Esophagus mucosa (tissue), 1 donor: ENCODE results near the gene KCNH1. TPM values are rescaled to one million over a fixed set of nuclear protein-coding genes. Genes with fewer than 3 reads are reported as not detected.
"Not testable (repeated sequence)": the region's sequence is repeated elsewhere in the genome, so short reads cannot be mapped to it uniquely, and the experiment has no call there.

Experiments used
- ATAC-seq: fragments of 200-7000 bp; cut with Tn5 transposase; one replicate; pipeline ENCODE4 v1.9.1; 2020
- total RNA-seq: library from RNA; stranded (reverse); gene quantifications from one replicate; pipeline ENCODE4 v1.2.4, GENCODE V29; 2023
- donor health status: DM: yes; HTN: yes; CAD: no.

KCNH1 gene
- total RNA-seq, 1 donor from 2014 or later, result 1.2 TPM

- no peak for ATAC-seq
Observed at GRCh38 chr1:210674151-210674550, 459.8 kb downstream of the KCNH1 start.

GRCh38 chr1:210669951-210670350 is 464.0 kb downstream of the KCNH1 start:
- no peak for ATAC-seq

- ATAC-seq, result no peak
Observed at GRCh38 chr1:210663730-210664573, 470.0 kb downstream of the KCNH1 start.

DNA sequence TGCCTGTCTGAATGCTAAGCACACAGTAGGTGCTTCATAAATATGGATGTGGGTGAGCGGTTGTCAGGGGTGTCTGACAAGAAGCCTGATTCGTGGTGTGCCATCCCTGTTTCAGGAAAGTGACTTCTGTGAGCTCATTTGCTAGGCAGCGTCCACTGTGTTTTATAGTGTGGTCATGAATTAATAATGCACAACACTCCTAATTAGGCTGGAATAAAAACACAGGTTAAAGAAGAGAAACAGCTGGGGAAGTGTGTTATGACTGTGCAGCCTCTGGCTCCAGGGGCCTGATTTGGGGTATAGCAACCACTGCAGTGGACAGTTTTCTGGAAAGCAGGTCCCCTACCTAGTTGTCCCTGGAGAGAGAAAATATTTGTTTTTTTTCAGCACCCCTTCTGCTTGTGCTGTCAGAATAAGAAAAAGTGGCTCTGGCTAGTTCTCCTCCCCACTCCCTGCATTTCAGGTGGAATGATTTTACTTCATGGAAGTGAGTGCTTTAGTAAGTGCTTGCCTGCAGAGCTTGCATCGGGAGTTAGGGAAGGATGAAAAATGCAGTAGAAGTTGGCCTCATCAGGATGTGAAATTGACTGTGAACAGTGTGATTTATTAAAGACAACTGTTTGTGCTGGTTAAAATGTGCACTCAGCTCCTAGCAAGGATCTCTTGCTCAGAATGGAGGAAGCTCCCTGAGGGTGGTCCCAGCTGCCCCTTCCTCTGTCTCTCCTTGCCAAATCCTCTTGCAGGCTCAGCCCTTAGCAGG is 471.5 kb downstream of the KCNH1 start:
- no peak for ATAC-seq

- ATAC-seq, result not testable (repeated sequence)
Observed at GRCh38 chr1:210661520-210661919, 472.4 kb downstream of the KCNH1 start.

DNA sequence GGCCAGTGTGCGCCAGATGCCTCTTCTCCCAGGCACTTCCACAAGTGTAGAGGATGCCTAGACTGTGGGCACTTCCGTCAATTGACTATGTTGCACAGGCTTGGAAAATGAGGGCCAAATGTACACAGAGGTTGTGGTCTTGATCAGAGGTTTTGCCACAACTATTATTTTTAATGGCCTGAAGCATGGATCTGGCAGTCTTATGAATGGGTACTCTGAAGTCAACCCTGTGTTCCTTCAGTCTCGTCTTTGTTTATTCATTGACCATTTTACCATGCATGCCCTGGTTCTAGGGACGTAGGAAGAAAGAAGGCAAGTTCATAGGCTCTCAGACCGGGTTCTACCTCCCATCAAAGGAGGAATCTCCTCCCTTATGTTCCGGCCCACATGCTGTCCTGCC is 476.1 kb downstream of the KCNH1 start:
- ATAC-seq, result no peak

- no peak for ATAC-seq
Observed at GRCh38 chr1:210655511-210655910, 478.4 kb downstream of the KCNH1 start.

DNA sequence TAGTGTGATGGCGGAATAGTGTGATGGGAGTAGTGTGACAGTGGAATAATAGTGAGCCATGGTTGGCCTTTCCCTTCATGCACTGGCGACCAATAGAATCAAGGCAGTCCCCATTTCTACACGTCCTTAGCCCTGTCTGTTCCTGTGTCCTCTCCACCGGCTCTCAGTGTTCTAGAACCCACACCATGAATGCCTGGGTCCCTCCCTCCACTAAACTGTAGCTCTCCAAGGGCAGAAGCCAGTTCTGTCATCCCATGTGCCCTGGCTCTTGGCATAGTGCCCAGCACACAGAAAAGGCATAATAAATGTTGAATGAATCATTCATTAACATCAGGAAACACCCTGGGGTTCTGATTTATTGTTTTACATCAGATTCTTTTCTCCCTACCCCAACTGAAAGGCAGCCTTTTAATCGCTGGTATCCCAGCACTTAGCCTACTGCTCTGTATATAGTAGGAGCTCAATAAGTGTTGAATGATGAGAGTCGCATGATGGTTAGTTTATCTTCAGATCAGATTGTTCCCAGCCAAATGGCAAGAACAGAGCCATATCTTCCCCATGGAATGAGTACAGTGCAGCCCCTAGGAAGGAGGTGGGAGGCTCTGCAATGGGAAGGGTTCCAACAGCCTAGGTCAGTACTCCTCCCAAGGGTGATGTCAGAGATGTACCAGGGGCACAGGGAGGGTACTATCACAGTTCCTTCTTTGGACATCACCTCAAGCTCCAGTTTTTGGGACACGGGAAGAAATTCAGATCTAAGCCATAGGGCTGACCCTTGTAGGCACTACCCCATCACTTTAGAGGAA is 479.6 kb downstream of the KCNH1 start:
- no peak for ATAC-seq

GRCh38 chr1:210653771-210654170 is 480.2 kb downstream of the KCNH1 start:
- peak; percentile 76 for ATAC-seq

DNA sequence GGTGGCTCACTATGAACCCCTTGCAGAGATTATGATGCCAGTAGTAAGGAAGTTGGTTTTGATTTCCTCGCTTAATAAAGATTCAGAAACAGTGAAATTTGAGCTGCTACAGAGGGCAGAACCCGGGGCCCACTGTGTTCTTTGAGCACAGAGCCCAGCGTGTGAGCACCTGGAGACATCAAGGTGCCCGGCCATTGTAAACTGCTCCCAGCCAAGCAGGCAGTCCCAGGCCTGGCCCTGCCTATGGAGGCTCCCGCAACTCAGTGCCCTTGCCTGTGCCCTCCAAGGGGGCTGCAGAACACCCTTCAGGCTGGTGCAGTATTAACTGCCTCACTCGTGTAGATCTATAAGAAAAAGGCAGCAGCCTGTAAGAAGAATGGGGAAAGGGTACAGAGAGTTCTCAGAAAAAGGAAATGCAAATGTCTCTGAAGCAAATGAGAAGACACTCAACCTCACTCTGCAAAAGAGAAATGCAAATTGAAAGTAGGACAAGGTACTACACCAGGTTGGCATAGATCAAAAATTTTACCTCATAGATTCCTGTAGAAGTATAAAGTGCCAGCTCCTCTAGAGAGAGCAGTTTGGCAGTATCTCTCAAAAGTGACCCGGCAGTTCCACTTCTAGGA is 481.5 kb downstream of the KCNH1 start:
- no peak for ATAC-seq

- no peak for ATAC-seq
Observed at GRCh38 chr1:210650403-210650802, 483.5 kb downstream of the KCNH1 start.

GRCh38 chr1:210648588-210649269 is 485.2 kb downstream of the KCNH1 start:
- ATAC-seq, result no peak

DNA sequence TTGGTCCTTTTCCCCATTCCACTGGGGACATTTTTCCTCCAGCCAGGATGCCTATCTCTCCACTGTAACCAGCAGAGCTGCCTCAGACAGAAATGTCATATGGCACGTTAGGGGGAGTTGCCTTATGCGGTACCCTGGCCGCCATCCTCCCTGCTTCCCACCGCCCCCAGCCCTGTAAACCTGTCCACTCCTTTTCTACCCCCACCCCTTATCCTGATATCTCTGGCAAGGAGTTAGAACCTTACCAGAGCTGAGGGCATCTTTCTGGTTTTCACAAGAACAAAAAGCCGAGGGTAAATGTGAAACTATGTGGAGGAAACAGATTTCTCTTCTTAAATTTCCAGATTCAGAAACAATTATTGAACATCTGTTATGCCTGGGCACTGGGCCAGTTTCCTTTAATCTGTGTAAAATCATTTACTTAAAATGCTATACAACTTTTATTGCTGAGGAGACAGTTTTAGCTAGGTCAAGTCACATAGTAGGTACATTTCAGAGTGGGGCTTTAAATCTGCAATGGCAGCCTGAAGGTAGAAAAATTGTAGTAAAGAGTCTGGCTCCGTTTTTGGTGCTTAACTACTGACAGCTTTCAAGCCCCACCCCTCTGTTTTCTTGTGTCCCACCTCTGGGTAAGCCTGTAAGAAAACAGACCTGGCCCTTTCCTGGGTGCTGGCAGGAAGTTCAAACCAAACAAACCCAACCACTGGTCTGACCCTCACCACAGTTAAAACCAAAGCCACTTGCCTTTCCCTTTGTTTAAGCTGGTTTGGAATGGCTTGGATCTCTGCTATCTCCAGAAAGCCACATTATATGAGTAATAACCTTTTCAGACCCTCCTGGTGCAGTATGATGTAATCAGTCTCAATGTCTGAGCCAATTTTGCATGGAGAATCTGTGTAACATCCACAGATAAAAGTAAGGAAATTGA is 486.3 kb downstream of the KCNH1 start:
- no peak for ATAC-seq

DNA sequence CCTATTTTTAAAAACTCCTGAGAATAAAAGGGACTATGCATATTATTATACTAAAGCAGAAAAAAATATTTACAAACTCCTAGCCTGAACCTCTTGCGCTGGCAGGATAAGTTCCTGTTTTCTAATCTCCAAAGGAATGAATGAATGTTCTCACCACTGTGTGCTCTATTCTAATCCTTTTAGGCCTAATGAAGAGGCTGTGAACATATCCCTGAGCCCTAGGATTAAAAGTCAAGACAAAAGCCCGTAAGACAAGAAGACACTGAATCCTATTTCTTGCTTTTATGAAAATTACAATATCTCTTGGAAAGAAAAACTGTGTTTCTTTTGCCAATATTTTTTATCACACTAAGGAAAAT is 487.7 kb downstream of the KCNH1 start:
- ATAC-seq, result no peak

DNA sequence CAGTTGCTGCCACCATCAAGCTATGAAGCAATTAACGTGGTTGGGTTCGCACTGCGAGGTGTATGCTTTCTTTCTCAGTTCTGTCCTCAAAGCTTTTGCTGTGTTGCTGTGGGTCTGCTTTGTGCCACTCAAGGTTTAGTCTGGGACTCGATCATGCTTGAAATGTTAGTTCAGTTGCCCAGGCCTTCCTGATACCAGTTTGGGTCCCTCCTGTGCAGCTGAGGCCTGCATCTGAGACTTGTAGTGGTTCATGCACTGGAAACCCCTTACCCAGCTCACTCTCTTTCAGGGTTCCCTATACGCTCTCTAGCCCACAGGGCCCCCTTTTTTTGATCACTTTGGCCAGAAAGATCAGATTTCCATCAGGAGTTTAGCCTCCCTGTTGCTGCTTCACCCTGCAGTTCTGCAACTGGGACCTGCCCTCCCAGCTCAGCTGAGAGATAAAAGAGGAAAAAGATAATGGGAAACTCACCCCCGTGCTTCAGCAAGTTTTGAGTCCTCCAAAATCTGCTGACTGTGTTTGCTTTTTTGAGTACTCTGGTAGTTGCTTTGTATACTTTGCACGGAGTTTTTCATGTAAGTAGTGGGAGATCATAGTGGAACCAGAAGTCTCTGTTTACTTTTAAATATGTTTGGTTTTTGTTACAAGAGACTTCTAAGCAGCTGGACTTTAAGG is 488.2 kb downstream of the KCNH1 start:
- ATAC-seq, result no peak

DNA sequence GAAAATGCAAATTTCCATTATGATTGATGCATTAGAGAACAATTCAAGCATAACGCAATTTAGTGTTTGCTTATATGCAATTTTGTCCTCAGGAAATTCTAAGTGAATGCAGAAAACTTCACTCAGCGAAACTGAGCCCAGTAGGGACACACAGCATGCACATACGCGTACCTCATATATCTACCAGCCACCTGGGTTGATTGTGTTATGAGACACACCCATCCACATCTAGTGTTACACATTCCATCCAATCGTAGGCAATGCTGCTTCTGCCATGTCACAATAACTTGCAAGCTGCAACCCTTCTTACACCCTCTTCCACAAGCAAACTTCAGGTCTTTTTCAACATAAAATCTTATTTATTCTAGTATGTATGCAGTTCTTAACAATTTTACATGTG is 492.4 kb downstream of the KCNH1 start:
- ATAC-seq, result no peak

DNA sequence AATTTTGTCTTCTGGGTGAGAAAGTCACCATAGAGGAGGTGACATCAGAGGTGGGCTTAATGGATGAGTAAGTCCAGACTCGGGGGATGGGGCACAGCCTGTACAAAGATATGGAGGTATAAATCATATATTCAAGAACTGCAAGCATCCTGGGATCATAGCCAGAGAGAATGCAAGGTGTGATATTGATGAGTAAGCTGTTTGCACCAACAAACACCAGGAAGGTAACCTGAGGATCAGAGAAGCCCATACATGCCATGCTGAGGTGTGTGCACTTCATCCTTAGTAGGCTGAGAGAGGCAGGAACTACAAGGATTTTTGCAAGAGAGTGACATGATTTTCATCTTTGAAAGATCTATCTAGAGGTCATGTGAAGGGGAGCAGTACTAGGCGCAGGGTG is 498.8 kb downstream of the KCNH1 start:
- ATAC-seq, result no peak

GRCh38 chr1:210633636-210634035 is 500.3 kb downstream of the KCNH1 start:
- ATAC-seq, result no peak

DNA sequence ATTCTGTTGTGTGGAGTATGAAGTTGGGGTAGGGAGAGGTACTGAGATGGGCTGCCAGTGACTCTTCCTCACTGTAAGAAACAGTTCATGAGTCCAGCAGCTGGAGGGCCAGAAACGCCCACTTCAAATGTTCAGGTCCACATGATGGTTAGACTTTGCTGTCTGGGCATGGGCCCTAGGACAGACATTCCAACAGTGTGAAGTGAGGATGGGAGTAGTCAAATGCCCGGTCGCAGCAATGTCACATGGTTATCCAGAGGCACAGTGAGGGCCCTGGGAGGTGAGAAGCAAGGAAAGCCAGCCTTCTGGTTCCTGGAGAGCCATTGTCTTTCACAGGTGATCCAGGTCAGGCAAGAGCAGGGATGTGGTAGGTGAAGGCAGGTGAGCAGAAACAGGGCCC is 500.8 kb downstream of the KCNH1 start:
- no peak for ATAC-seq

DNA sequence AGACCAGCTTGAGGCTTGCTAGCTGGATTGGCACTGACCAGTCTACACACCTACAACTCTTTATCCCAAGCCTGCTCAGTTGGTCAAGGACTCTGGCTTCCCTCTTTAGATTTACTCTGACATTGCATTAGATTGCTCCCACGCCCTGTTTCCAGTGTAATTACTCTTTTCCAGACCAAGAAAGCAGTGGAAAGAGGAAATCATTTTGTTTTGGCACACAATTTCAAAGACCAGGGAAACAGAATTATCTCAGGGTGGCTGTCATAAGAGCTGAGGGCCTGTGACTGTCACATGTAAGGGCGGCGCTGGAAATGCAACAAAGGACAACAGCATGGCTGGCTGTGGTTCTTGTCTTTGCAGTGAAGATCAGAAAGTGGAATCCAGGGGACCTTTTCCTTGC is 502.5 kb downstream of the KCNH1 start:
- no peak for ATAC-seq
